Activated CD8-positive, alpha-beta memory T cell treated with anti-CD3 and anti-CD28 coated beads, Interleukin-2, amount 50 U/mL, for 24 hours (primary cell): ENCODE results near the gene DPM2.

Source experiments
- DNase-seq: peaks from one replicate; pipeline ENCODE4 v3.0.0-alpha.2; 2020; ENCODE audit errors: extremely low read depth

DPM2 gene

DNA sequence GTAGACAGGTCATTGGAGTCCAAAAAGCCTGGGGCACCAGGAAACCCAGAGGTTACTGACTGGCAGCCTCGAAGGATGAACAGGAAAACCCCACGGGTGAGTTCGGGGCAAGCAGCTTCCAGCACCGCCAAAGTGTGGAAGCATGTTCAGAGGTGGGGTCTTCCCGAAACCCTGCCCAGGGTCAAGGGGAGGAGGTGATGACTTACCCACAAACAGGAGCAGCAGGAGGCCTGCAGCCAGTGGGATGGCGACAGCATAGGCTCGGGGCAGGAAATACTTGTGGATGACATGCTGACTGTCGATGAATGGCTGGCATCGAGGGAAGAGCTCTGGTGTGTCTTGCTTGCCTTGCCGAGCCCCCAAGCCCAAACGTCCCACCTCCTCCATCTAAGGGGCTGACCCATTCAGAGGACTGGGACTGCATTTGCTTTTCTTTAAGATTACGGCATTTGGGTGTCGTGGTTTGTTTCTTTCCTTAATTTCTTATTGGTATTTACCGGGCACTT lies 1.3 kb downstream of the DPM2 start:
- no peak for DNase-seq

DNA sequence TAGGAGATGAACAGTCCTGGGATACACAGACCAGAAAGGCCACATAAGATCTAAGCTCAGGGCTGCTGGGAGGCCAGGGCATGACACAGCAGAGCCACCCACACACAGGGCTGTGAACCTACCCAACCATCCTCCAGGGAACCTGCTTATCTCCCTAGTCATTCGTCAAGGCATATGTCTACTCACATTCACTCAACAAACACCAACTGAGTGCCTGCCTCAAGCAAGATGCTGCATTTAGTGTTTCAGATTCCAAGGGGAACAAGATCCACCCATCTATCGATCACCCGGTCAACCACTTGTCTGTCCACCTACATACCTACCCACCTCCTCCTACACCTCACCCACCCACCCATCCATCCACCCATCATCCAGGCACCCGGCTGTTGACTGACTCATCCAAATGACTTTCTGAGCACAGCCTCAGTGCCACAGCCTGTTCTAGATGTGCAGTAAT lies 1.9 kb downstream of the DPM2 start:
- DNase-seq: no peak

DNA sequence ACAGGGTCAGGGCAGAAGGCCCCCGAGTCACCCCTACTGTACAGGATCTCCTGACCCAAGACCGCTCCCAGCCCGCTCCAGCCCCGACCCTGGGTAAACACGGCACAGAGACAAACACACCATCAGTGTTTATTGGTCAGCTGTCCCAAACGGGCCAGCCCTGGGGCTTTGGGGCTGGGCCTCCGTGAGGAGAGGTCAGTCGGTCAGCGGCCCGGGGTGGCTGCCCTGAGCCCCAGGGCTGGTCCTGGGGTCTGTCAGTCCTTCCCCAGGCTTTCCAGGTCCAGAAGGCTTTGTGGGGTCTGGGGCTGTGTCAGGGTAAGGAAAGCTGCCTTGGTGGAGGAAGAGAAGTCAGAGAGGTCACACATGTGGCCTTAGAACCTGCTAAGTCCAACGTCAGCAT lies 2.7 kb downstream of the DPM2 start:
- DNase-seq: no peak

DNA sequence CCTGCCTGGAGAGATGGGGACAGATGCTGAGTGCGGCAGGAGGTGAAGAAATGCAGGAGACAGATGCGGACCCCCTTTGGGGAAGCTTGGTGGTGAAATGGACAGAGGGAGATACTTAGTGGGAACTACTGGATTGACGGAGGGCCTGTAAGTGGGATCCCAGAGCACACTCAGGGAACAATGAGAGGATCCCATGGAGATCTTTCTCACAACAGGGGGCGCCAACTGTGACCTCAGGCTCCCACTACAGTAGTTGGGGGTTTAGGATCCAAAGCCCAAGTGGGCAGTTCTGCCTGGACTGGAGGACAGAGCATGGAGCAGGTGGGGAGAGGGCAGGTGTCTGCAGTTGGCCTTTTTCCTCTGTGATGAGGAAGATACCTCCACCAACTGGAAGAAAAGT lies 3.4 kb downstream of the DPM2 start:
- DNase-seq: no peak

DNA sequence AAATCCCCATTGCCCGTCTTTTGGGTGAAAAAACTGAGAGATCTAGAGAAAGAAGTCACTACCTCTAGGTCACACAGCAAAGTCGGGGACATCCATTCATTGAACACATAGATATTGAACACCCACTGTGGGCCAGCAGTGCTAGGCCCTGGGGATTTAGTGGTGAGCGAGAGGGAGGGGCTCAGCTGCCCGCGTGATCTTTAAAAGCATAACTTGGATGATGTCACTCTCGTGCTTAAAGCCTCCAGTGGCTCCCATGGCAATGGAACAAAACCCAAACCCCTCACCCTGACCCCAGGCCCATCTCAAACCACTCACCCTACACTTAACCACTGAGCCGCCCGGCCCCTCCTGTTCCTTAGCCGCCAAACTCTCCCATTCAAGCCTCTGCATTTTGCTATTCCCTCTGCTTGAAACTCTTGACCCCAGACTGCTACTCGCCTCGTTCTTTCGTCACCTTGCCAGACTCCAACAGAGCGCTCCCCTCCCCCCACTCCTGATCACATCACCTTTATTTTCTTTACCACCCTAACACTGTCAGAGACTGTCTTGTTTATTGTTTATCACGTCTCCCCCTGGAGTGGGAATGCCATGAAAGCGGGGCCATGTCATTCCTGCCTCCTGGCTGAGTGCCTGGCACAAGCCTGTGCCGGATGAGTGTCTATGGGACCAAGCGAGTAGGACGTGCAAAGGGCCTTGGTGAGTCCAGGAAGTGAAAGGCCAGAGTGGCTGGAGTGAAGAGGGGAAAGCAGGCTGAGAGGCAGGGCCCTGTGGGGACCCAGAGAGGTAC lies 6.4 kb downstream of the DPM2 start:
- DNase-seq: no peak

DNA sequence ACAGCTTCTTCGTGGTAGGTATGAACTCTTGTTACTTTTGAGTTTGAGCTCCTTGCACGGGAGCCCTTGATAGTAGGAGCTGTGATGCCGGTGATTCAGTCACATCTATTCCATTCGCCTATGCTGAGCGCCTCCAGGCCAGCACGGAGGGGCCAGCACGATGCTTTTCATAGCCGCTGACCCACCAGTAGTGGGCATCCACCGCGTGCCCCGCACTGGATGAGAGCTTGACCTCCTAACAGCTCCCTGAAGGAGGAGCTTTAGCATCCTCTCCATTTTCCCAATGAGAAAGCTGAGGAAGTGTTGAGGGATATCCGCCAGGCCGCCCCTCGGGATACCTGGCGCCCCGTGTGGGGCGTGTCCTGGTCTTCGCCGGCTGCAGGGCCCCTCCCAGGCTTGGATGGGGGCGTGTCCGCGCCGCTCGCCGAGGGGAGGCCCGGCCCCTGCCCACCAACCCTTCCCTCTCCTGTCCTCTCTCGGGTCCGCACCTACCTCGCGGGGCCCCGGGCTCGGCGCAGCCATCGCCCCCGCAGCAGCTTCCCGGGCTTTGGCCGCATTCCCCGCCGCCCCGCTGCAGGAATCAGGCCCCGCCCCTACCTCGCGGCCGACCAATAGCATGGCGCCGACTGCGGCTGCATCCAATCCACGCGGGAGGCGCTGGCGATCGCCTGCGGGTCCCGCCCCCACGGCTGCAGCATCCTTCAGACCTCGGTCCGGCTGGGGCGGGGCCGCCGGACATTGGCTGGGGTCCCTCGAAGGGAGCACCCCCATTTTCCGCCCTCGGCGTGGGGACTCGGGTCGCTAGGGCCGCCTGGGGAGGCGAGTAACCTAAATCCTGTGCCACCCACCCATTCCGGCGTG lies 7.2 kb downstream of the DPM2 start, which contains the start of gene PIP5KL1:
Gene PIP5KL1, minus strand, starts transcription at position 547 of the 861 bp plus-strand sequence. Its CDS starts 25 bp downstream, at position 522.
- DNase-seq: no peak

DNA sequence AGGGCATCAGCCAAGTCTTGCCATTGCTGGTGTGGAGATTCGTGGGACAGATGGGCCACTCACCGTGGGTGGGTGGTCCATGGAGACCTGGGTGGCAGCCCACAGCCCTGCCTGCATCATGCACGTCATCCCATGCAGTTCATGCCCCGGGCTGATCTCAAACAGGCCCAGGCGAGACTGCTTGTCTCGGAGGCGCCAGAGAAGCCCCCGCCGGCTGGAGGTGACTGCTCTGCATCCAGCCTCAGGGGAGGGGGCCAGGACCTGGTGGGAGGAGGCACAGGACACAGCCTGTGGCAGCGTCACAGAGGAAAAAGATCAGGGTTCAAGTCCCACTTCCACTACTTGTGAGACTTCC lies 8.1 kb downstream of the DPM2 start:
- DNase-seq: no peak

DNA sequence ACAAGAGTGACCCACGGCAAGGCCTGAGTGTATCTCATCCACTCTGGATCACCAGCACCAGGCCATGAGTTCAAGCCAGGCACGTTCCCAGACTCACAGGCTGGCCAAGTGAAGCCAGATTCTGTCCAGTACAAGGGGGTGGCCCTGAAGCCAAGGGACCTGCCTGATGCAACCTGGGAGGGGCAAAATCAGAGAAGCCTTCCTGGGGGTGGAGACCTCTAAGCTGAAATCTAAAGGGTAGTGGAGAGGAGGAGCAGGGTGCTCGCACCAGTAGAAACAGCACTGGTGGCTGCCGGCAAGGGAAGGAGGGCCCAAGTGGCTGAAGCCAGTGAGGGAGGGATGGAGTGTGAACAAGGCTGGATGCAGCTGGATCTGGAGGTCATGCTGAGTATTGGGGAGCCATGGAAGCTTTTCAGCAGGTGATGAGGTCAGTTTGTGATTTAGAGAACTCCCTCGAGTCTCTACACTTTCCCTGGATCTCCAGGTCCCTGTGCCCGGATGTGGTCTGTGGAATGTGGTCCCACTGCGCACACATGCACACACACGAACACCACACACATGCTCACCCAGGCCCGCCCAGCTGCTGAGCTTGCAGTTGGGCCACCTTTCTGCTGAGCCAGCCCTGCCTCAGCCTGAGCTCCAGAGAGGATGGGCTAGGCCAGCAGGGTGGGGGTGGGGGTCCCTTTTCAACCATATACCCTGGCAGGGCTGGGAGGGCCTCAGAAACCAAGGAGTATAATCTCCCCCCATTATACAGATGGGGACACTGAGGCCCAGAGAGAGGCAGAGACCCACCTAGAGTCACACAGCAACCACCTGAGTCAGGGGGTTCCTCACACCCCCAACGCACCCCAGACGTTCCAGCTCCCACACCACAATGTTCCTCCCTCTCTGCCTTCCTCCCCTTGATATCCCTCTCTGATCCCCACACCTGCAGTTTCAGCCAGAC lies 8.7 kb downstream of the DPM2 start:
- DNase-seq: no peak

DNA sequence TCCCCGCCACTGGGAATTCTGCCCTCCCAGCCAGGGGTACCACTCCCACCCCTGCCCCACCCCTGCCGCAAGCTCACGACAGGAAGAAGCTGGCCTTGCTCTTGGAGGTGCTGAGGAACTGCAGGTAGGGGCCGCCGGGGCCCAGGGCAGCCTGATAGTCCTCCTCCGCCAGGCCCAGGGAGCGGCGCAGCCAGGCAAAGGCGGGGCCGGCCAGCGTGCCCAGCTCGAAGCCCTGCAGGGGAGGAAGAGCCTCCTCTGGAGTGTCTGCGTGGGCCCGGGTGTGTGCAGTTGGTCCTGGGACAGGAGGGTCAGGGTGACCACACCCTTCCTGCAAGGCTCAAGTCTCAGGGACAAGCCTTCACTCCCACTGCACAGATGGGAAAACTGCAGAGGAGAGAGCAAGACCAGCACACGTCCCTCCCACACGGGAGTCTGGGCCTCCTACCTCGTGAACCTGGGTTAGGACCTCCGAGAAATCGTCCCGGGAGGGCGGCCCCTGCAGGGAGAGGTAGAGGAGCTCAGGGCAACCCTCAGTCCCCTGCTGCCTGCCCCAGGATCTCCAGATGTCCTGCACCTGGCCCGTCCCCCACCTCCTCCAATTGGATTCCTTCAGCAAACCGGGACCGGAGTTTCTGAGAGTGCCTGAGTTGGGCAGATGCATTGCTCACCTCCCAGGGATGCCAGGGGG lies 9.5 kb downstream of the DPM2 start:
- DNase-seq: no peak

DNA sequence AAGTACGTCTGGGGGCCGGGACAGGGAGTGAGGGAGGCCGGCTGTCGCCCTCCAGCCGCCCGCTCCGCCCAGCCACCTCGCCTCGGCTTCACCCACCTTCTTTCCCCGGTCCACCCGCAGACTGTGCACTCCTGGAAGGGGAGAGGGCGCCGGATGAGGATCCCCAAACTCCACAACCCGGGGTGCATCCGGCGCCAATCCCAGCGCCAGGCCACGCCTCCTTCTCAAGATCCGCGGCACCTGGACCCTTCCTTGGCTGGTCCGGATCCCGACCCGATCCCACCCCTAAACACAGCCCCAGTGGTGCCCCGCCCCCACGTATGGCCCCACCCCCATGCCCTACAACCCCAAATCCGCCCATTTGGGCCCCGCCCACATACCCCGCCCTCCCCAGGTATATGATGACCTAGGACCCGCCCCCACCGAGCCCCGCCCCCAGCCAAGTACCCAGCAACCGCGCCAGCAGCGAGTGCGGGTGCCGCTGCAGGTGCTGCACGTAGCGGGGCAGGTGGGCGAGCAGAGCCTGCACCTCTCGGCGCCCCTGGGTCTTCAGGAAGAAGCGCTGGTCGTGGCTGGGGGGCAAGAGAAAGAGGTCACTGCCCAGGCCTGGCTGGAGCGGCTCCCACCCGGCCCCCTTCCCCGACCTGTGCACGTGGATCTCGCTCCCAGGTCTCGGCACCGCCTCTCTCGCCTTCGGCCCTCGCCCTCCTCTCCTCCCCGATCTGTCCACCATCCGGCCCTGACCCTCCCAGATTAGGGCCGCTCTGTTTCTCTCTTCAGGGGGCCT lies 10.3 kb downstream of the DPM2 start:
- DNase-seq: no peak

DNA sequence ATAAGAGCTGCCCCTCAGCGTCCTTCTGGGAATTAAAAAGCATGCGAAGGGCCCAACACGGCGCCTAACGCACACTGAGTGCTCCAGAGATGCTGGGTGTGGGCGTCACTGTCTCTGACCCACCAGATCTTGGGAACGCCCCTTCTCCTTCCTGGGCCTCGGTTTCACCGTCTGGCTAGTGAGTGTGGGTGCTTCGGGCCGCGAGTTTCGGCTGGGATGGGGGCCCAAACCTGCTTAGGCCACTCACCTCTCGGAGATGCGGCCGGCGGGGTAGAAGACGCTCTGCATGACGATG lies 10.8 kb downstream of the DPM2 start:
- no peak for DNase-seq

DNA sequence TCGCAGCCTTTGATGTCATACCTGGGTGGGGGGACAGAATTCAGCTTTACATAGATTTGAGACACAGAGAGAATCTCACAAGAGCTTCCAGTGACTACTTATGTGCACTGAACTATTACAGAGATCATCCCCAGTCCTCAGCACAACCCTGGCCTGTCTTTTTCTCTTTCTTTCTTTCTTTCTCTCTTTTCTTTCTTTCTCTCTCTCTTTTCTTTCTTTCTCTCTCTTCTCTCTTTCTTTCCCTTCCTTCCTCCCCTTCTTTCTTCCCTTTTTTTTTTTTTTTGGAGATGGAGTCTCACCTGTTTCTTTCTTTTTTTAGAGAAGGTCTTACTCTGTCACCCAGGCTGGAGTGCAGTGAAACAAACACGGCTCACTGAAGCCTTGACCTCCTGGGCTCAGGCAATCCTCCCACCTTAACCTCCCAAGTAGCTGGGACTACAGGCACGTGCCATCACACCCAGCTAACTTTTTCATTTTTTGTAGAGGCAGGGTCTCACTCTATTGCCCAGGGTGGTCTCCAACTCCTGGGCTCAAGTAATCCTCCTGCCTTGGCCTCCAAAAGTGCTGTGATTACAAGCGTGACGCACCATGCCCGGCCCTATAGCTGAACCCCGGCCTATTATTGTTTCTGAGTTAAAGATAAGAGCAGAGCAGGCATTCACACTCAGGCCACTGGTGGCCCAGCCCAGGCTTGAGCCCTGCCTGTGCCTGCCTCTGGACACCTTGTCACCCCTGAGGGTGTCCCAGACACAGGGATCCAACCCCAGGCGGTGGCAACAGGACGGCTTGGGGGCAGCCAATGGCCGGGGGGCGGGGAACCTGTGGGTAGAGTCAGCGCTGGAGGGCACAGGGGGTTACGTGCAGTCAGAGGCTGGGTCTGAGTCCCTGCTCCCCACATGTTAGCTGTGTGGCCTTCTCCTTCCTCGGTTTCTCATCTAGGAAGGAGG lies 11.4 kb downstream of the DPM2 start:
- DNase-seq: no peak

DNA sequence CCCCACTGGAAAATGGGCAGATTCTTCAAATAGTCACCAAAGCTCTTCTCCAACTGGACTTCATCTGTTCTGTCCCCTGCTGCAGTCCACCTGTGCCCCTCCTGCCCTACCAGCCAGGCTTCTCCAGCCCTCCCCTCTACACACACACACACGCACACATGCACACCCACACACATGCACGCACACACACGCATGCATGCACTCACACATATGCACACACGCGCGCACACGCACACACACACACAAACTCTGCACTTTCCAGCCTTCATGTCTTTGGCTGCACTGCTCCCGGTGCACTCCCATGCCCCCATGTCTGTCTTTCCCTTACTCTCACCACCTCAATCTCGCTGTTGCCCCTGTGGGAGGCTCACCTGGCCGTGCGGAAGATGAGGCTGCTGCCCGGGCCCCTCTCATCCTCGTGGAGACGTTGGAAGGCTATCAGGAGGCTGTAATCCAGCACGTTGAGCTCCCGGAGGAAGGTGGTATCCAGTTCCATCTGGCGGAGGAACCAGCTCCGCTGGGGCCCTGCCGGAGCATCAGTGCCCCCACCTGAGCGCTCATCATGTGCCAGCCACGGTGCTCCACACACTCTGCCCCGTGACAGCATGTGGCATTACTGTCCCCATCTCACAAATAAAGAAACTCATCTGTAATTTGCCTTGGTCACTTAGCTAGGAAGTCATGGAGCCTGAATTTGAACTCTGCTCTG lies 12.8 kb downstream of the DPM2 start:
- no peak for DNase-seq

DNA sequence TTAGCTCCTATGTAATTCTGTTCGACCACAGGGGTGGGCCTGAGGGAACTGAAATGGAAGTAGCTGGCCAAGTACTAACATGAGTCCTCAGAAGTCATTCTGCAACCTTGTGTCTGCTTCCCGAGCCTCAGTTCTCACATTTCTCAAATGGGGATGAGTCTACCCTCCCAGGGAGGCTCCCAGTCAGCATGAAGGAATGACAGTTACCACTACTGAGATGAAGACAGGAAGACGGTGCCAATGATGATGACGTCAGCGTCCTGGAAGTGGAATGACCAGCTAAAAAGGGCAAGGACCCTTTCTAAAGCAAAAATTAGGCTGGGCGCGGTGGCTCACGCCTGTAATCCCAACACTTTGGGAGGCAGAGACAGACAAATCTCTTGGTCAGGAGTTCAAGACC lies 13.9 kb downstream of the DPM2 start:
- no peak for DNase-seq

DNA sequence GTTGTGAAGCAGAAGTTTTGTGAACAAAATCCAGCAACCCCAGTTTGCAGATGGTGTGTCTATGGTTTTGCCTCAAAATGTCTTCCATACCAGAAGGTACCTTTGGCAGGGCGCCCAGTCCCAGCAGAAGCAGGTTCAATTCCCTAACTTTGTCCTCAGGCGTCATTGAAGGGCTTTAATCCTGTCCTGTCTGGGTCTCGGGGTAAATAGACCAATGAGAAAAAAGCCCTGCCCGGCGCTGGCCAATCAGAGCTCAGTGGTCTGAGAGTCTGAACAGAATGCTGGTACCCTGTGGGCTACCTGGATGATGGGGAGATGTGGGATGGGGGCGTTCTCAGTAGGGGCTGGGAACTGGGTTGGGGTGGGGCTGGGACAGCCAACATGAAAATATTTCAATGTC lies 14.6 kb downstream of the DPM2 start:
- DNase-seq: no peak

DNA sequence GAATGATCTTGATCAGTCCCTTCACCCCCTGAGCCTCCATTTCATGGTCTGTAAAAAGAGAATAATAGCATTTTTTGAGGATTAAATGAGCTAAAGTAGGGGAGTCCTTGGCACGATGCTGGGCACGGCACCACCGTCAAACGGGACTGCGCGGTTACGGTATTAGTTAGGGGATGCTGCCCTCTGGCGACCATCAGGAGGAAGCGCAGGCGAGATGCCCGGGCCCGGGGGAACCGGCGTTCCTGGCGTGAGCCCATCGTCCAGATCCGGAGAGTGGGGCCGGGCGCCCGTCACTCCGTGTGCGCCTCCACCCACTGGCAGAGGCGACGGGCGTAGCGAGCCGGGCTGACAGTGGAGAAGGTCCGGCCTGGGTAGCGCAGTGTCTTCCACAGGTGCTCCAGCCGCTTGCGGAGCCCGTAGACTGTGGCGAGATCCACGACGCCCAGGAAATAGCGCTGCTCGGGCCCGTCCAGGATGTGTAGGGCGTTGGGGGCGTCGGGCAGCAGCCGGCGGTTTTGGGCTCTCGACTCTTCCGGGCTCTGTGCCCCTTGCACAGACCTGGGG lies 16.0 kb downstream of the DPM2 start:
- DNase-seq: no peak

DNA sequence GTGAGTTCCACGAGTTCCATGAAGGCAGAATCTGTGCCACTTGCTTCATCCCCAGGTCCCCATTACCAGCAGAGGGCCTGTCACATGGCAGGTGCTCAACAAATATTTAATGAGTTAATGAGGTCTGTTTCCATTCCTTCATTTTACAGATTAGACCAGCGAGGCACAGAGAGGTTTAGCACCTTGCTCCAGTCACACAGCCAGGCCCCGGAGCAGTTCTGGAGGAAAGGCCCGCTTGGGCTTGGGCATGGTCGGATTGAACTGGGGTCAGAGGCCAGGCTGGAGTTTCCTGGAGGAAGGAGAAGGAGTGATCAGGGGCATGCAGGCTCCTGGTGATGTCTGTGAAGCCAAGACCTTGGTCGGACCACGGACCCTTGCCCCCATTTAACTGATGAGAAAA lies 16.9 kb downstream of the DPM2 start:
- no peak for DNase-seq

DNA sequence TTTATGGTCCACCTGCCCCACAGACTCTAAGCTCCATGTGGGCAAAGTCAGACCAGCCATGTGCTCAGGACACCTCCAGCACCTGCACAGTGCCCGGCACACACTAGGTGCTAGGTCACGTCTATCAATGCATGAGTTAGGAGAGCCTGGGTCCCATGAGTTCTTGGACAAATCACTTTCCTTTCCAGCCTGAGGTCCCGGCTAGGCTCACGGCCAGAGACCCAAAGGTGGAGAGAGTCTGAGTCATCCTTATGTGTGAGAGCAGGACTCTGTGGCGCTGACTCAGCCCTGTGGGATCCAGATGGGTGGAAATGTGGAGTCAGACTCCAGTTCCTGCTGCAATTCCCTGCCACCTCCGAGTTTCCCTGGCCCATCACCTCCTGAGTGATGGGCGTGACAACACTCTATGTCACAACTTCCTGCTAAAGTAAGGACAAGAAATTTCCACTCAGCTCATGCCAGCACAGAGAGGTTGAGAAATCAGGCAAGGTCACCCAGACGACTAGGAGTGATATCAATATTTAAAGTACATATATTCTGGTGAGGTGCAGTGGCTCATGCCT lies 18.3 kb downstream of the DPM2 start:
- no peak for DNase-seq
